A549 (cell line): Measurements from ENCODE around the gene DOK4. TPM values are rescaled to one million over a fixed set of nuclear protein-coding genes. Genes with fewer than 3 reads are reported as not detected.

Source experiments
- ATAC-seq, 2 experiments: fragments of 200-7000 bp in 1 of 2; fragments of >200 bp in 1 of 2; cut with Nextera tagmentation in 1 of 2; cut with Tn5 transposase in 1 of 2; 3 replicates each; pipeline versions ENCODE4 v1.8.0 to v1.9.1; 2018 to 2020; ENCODE audit warnings: mild to moderate bottlenecking in 1 of 2, moderate library complexity in 1 of 2
- CTCF ChIA-PET: fragments of 300-600 bp; sonication (Branson Sonifier 250); formaldehyde crosslinking; extraction: SDS; loops from one replicate; lab custom pipeline; 2021; ENCODE audit warnings: antibody characterized with exemption, inconsistent platforms; lab: Yijun Ruan, JAX
- POLR2A ChIA-PET: fragments of 350-600 bp; formaldehyde crosslinking; extraction: SDS; loops from one replicate; lab custom pipeline; 2021; ENCODE audit warnings: antibody characterized with exemption, inconsistent platforms; lab: Yijun Ruan, JAX
- DNase-seq, 2 experiments: peaks; one replicate each; pipeline versions ENCODE4 v3.0.0 to v3.0.0-alpha.2; 2011 to 2016; ENCODE audit warnings: low read depth in 1 of 2, low spot score in 1 of 2
- FAIRE-seq: peaks from 2 replicates; lab custom pipeline; 2011; peaks lifted over from hg19 to GRCh38; lab: Jason Lieb, UNC
- H3K27ac ChIP-seq, 2 experiments: fragments of >200 bp; sonication (Bioruptor Twin); formaldehyde crosslinking; 3 replicates each; pipeline ENCODE4 v1.5.1; 2016 to 2017
- H3K4me1 ChIP-seq: fragments of >200 bp; sonication (Bioruptor Twin); formaldehyde crosslinking; 3 replicates; pipeline ENCODE4 v1.6.1; 2016
- H3K4me2 ChIP-seq: fragments of >200 bp; sonication (Bioruptor Twin); formaldehyde crosslinking; 3 replicates; pipeline ENCODE4 v1.6.1; 2016
- H3K4me3 ChIP-seq: fragments of >200 bp; sonication (Bioruptor Twin); formaldehyde crosslinking; 3 replicates; pipeline ENCODE4 v1.5.1; 2016
- H3K9me3 ChIP-seq: fragments of >200 bp; sonication (Bioruptor Twin); formaldehyde crosslinking; 3 replicates; pipeline ENCODE4 v1.6.1; 2016
- BHLHE40 ChIP-seq: IDR thresholded peaks from 2 replicates; pipeline ENCODE4 v1.6.1; 2012; ENCODE audit warnings: low read depth, low read length, inconsistent platforms
- CBX8 ChIP-seq: fragments of 200-600 bp; sonication (generic); IDR thresholded peaks from 2 replicates; pipeline ENCODE4 v1.6.1; 2016
- CTCF ChIP-seq: fragments of >200 bp; sonication (Bioruptor Twin); formaldehyde crosslinking; IDR thresholded peaks from 3 replicates; pipeline ENCODE4 v1.5.1; 2016
- EHF ChIP-seq: fragments of 250-450 bp; sonication (Bioruptor Pico); IDR thresholded peaks from 2 replicates; pipeline ENCODE4 v1.5.0; 2020; ENCODE audit warnings: mild to moderate bottlenecking
- EHMT2 ChIP-seq: fragments of 200-600 bp; sonication (generic); IDR thresholded peaks from 2 replicates; pipeline ENCODE4 v1.6.1; 2016; ENCODE audit warnings: antibody characterized with exemption, low read depth, mild to moderate bottlenecking, moderate library complexity
- ESRRA ChIP-seq: fragments of 150-350 bp; IDR thresholded peaks from 2 replicates; pipeline ENCODE4 v1.6.1; 2014; ENCODE audit warnings: mild to moderate bottlenecking, low read length, borderline replicate concordance
- GATA3 ChIP-seq: IDR thresholded peaks from 2 replicates; pipeline ENCODE4 v1.6.1; 2012; ENCODE audit warnings: borderline replicate concordance
- HDAC2 ChIP-seq: fragments of 200-600 bp; sonication (generic); IDR thresholded peaks from 2 replicates; pipeline ENCODE4 v1.6.1; 2016
- HEYL ChIP-seq: fragments of 250-450 bp; sonication (Bioruptor Pico); IDR thresholded peaks from 2 replicates; pipeline ENCODE4 v1.8.0; 2021; ENCODE audit warnings: mild to moderate bottlenecking, moderate library complexity
- HOXA7 ChIP-seq: fragments of 250-450 bp; sonication (Bioruptor Pico); IDR thresholded peaks from 2 replicates; pipeline ENCODE4 v1.5.0; 2020; ENCODE audit warnings: mild to moderate bottlenecking, moderate library complexity
- HOXB13 ChIP-seq: fragments of 250-450 bp; sonication (Bioruptor Pico); IDR thresholded peaks from 2 replicates; pipeline ENCODE4 v1.5.0; 2020; ENCODE audit warnings: low read depth, mild to moderate bottlenecking, moderate library complexity
- HOXB5 ChIP-seq: fragments of 250-450 bp; sonication (Bioruptor Pico); IDR thresholded peaks from 2 replicates; pipeline ENCODE4 v1.5.0; 2020; ENCODE audit warnings: mild to moderate bottlenecking, moderate library complexity
- JUN ChIP-seq, 2 experiments: fragments of >200 bp; sonication (Bioruptor Twin); formaldehyde crosslinking; IDR thresholded peaks; 2 replicates in 1 of 2; 3 replicates in 1 of 2; pipeline ENCODE4 v1.6.1; 2016 to 2017
- KDM1A ChIP-seq: fragments of 200-600 bp; sonication (generic); IDR thresholded peaks from 2 replicates; pipeline ENCODE4 v1.6.1; 2016; ENCODE audit warnings: low read depth, mild to moderate bottlenecking
- MAX ChIP-seq: IDR thresholded peaks from 2 replicates; pipeline ENCODE4 v1.6.1; 2012
- MAZ ChIP-seq: fragments of 150-350 bp; IDR thresholded peaks from 2 replicates; pipeline ENCODE4 v1.6.1; 2014; ENCODE audit warnings: antibody characterized with exemption, low read depth, low read length, borderline replicate concordance
- MYC ChIP-seq: IDR thresholded peaks from 2 replicates; pipeline ENCODE4 v1.6.1; 2012; ENCODE audit warnings: mild to moderate bottlenecking, inconsistent platforms, low read length, improper control_type of control experiment, borderline replicate concordance
- NFE2L2 ChIP-seq: fragments of 150-350 bp; conservative IDR thresholded peaks from 2 replicates; pipeline ENCODE4 v1.6.1; 2014; ENCODE audit warnings: low read length
- RAD21 ChIP-seq, 2 experiments: fragments of >200 bp in 1 of 2; sonication (Bioruptor Twin) in 1 of 2; formaldehyde crosslinking in 1 of 2; IDR thresholded peaks in 1 of 2; conservative IDR thresholded peaks in 1 of 2; 2 replicates in 1 of 2; 3 replicates in 1 of 2; pipeline ENCODE4 v1.6.1; 2012 to 2018; ENCODE audit warnings: inconsistent platforms in 1 of 2
- RARB ChIP-seq: fragments of 250-450 bp; sonication (Bioruptor Pico); IDR thresholded peaks from 2 replicates; pipeline ENCODE4 v1.8.0; 2021; ENCODE audit warnings: mild to moderate bottlenecking, moderate library complexity
- SREBF2 ChIP-seq: fragments of 450-650 bp; IDR thresholded peaks from 2 replicates; pipeline ENCODE4 v1.6.1; 2014; ENCODE audit warnings: mild to moderate bottlenecking, moderate library complexity
- TFCP2L1 ChIP-seq: fragments of 250-450 bp; sonication (Bioruptor Pico); IDR thresholded peaks from 2 replicates; pipeline ENCODE4 v1.5.0; 2021; ENCODE audit warnings: mild to moderate bottlenecking
- TP53 ChIP-seq: fragments of 250-450 bp; sonication (Bioruptor Pico); IDR thresholded peaks from 2 replicates; pipeline ENCODE4 v1.5.0; 2021; ENCODE audit warnings: mild to moderate bottlenecking, moderate library complexity
- ZNF302 ChIP-seq: fragments of 250-450 bp; sonication (Bioruptor Pico); IDR thresholded peaks from 2 replicates; pipeline ENCODE4 v1.9.0; 2021; ENCODE audit warnings: inconsistent platforms, mild to moderate bottlenecking, moderate library complexity
- WGBS: methylation state at CpG from one replicate; pipeline ENCODE4 v1.1.6; 2017; ENCODE audit errors: missing lambda C conversion rate; 5-methylcytosine and 5-hydroxymethylcytosine counted together
- polyA plus RNA-seq, 4 experiments: library from polyadenylated mRNA; depleted of rRNA in 3 of 4; stranded (reverse); fragments of >200 nt; fragmentation: RNase III in 1 of 4; extraction: RNeasy Plus Mini Kit Qiagen cat#74134 plus additional on column Dnase treatment in 1 of 4; gene quantifications; 2 replicates in 3 of 4; 3 replicates in 1 of 4; pipeline ENCODE4 v1.2.3, GENCODE V29; 2011 to 2017

Gene DOK4
- polyA plus RNA-seq, 2 of the 4 experiments (the other 2 are of a cell fraction): 70.3 to 85.4 TPM

GRCh38 chr16:57507136-57508034 lies 21.1 kb upstream of the DOK4 start:
- no peak overlapping the region for H3K4me3 ChIP-seq
- FAIRE-seq (no peak), DNase-seq (no peak), ATAC-seq (no peak)
- POLR2A ChIA-PET: no interaction called here
- peak overlapping the region in 1 of 2 experiments; percentile 54; a peak in 2 of 6 replicates for H3K27ac ChIP-seq
- H3K9me3 ChIP-seq: no peaks in the 10 kb centered on the region
- CTCF ChIA-PET: interaction anchor here (0.7 to 22.0 kb wide), 3 partner anchors 11 to 90 kb away, joined by 3 to 194 read pairs (median 23); no protein-coding TSS in a partner anchor
- 64% methylated on average over 5 of the region's 13 CpGs for WGBS
- peaks cover 2% of the 10 kb centered on the region; the same call in 1 of the 3 replicates for H3K4me1 ChIP-seq
- H3K4me2 ChIP-seq: no peak overlapping the region
- TF ChIP-seq MYC (no peak), CBX8 (no peak), MAX (no peak), MAZ (no peak), NFE2L2 (no peak), RAD21 (conservative IDR thresholded peaks at IDR 0.05 in 1 of 2, IDR thresholded peaks at IDR 0.05 in 1 of 2) (no peak), JUN (IDR thresholded peaks at IDR 0.05) (no peak), RARB (CRISPR knock-in tag) (no peak), CTCF (no peak), HDAC2 (no peak), ESRRA (no peak), TP53 (CRISPR knock-in tag) (no peak)

GRCh38 chr16:57505169-57505568 lies 18.9 kb upstream of the DOK4 start:
- WGBS: 50% methylated on average over 6 of the region's 6 CpGs
- ChIA-PET POLR2A (no interaction called here), CTCF (interaction anchor here (0.8 to 22.0 kb wide), 5 partner anchors 16 to 88 kb away, joined by 3 to 194 read pairs (median 3); partner anchors contain the start of gene POLR2C)
- no peaks in the 10 kb centered on the region for H3K9me3 ChIP-seq
- DNase-seq (no peak), ATAC-seq (no peak), FAIRE-seq (no peak)
- H3K4me1 ChIP-seq: peaks cover 5% of the 10 kb centered on the region; the same call in 1 of the 3 replicates
- no peak overlapping the region for H3K27ac ChIP-seq
- TF ChIP-seq BHLHE40: no peak
- TF ChIP-seq EHMT2: no peak
- TF ChIP-seq HOXB5 (CRISPR knock-in tag): no peak
- no peak for TF ChIP-seq HOXB13 (CRISPR knock-in tag)
- no peak for TF ChIP-seq SREBF2
- TF ChIP-seq KDM1A: no peak
- TF ChIP-seq RAD21 (conservative IDR thresholded peaks at IDR 0.05 in 1 of 2, IDR thresholded peaks at IDR 0.05 in 1 of 2): no peak
- TF ChIP-seq MAX: no peak
- TF ChIP-seq MAZ: no peak
- TF ChIP-seq NFE2L2: no peak
- TF ChIP-seq TFCP2L1 (CRISPR knock-in tag): no peak
- no peak for TF ChIP-seq ZNF302 (CRISPR knock-in tag)
- no peak for TF ChIP-seq HOXA7
- no peak for TF ChIP-seq CTCF
- TF ChIP-seq EHF (CRISPR knock-in tag): no peak
- TF ChIP-seq HEYL (CRISPR knock-in tag): no peak
- no peak for TF ChIP-seq GATA3
- no peak overlapping the region for H3K4me2 ChIP-seq
- no peak overlapping the region for H3K4me3 ChIP-seq
